Calu3 (cell line): ENCODE measurements around the gene STAT6. TPM values are rescaled to one million over a fixed set of nuclear protein-coding genes. Genes with fewer than 3 reads are reported as not detected.

ENCODE experiments used
- BruUV-seq: library from RNA; stranded (reverse); fragments of 400-500 nt; replicated peaks from 2 replicates; lab custom pipeline; 2021; lab: Mats Ljungman, UMichigan
- CTCF ChIA-PET: fragments of 300-600 bp; sonication (Branson Sonifier 250); formaldehyde crosslinking; loops from one replicate; lab custom pipeline; 2022; ENCODE audit warnings: antibody characterized with exemption; lab: Charles Lee
- DNase-seq: peaks from one replicate; pipeline ENCODE4 v3.0.0; 2022
- H3K27ac Mint-ChIP-seq: one replicate; pipeline ENCODE4 v1.8.0; 2022; ENCODE audit warnings: mixed read lengths; ENCODE audit not compliant: unreplicated experiment
- H3K27me3 Mint-ChIP-seq: one replicate; pipeline ENCODE4 v1.8.0; 2022; ENCODE audit warnings: mixed read lengths; ENCODE audit not compliant: unreplicated experiment
- H3K36me3 Mint-ChIP-seq: one replicate; pipeline ENCODE4 v1.8.0; 2022; ENCODE audit warnings: mild to moderate bottlenecking, moderate library complexity, mixed read lengths; ENCODE audit not compliant: insufficient read depth, unreplicated experiment
- H3K4me1 Mint-ChIP-seq: one replicate; pipeline ENCODE4 v1.8.0; 2022; ENCODE audit warnings: mild to moderate bottlenecking, low read depth, mixed read lengths; ENCODE audit not compliant: unreplicated experiment
- H3K4me3 Mint-ChIP-seq: one replicate; pipeline ENCODE4 v1.8.0; 2022; ENCODE audit warnings: mild to moderate bottlenecking, low read depth, moderate library complexity, mixed read lengths; ENCODE audit not compliant: unreplicated experiment
- H3K9me3 Mint-ChIP-seq: one replicate; pipeline ENCODE4 v1.8.0; 2022; ENCODE audit warnings: low read depth, mixed read lengths; ENCODE audit not compliant: unreplicated experiment
- CTCF ChIP-seq: fragments of 200-600 bp; IDR thresholded peaks from one replicate; pipeline ENCODE4 v1.8.0; 2022; ENCODE audit warnings: antibody characterized with exemption; ENCODE audit not compliant: unreplicated experiment
- intact Hi-C: fragments of 100-400 bp; cut with micrococcal nuclease; formaldehyde crosslinking; loops from one replicate; pipeline ENCODE4 v1.10.0; 2022; ENCODE audit not compliant: unreplicated experiment
- total RNA-seq: library from RNA; stranded (reverse); gene quantifications from 2 replicates; pipeline ENCODE4 v1.2.3, GENCODE V29; 2022

Gene STAT6
- total RNA-seq, 1 experiment from 2014 or later, result 213 TPM

- no TSS peak for BruUV-seq
- CTCF ChIA-PET, result interaction anchor here (0.6 to 1.5 kb wide), 2 partner anchors 27 to 48 kb away, joined by 3 to 8 read pairs; no protein-coding TSS in a partner anchor
- no peak overlapping the region for H3K27ac Mint-ChIP-seq
- DNase-seq, result no peak
- intact Hi-C loops, result no loop called here
- no peak for TF ChIP-seq CTCF
- no peaks in the 10 kb centered on the region for H3K9me3 Mint-ChIP-seq
- no peak overlapping the region for H3K4me3 Mint-ChIP-seq
- H3K4me1 Mint-ChIP-seq, result peaks cover 19% of the 10 kb centered on the region
- H3K27me3 Mint-ChIP-seq, result peaks cover 12% of the 10 kb centered on the region
- peaks cover 5% of the 10 kb centered on the region for H3K36me3 Mint-ChIP-seq
Observed at GRCh38 chr12:57148469-57149244, 37.5 kb upstream of the STAT6 start.

- CTCF ChIA-PET, result interaction anchor here (0.6 to 1.3 kb wide), 2 partner anchors 19 to 945 kb away, joined by 4 to 6 read pairs; partner anchors contain the start of gene LRP1
- no peak within 1 kb of the TSS for H3K27ac Mint-ChIP-seq
- H3K27me3 Mint-ChIP-seq, result no peaks in the 10 kb centered on the region
- no peak for TF ChIP-seq CTCF
- no peaks in the 10 kb centered on the region for H3K9me3 Mint-ChIP-seq
- BruUV-seq, result no TSS peak
- peaks cover 19% of the 10 kb centered on the region for H3K4me1 Mint-ChIP-seq
- peaks cover 5% of the 10 kb centered on the region for H3K36me3 Mint-ChIP-seq
- H3K4me3 Mint-ChIP-seq, result no peak within 1 kb of the TSS
- intact Hi-C loops, result no loop called here
- DNase-seq, result no peak
Observed at GRCh38 chr12:57146961-57147944, 36.1 kb upstream of the STAT6 start, which contains the start of gene LRP1-AS. TSS of gene LRP1-AS (minus strand) at chr12:57147619.

GRCh38 chr12:57146092-57146491, 34.9 kb upstream of the STAT6 start:
- CTCF ChIA-PET, result interaction anchor here (0.6 kb wide), 1 partner anchor 944 kb away, joined by 4 read pairs; no protein-coding TSS in a partner anchor
- Mint-ChIP-seq H3K4me3 (no peak overlapping the region), H3K4me1 (peaks cover 19% of the 10 kb centered on the region), H3K27me3 (no peaks in the 10 kb centered on the region), H3K27ac (no peak overlapping the region), H3K9me3 (no peaks in the 10 kb centered on the region), H3K36me3 (peaks cover 5% of the 10 kb centered on the region)
- no peak for DNase-seq
- intact Hi-C loops, result no loop called here
- no peak for TF ChIP-seq CTCF
- BruUV-seq, result no TSS peak

- no peak for DNase-seq
- Mint-ChIP-seq H3K27ac (no peak overlapping the region), H3K4me1 (peaks cover 19% of the 10 kb centered on the region), H3K36me3 (peaks cover 5% of the 10 kb centered on the region), H3K9me3 (no peaks in the 10 kb centered on the region), H3K27me3 (no peaks in the 10 kb centered on the region), H3K4me3 (no peak overlapping the region)
- no peak for TF ChIP-seq CTCF
- CTCF ChIA-PET, result no interaction called here
- intact Hi-C loops, result no loop called here
- no TSS peak for BruUV-seq
Observed at GRCh38 chr12:57145460-57146059, 34.4 kb upstream of the STAT6 start.
